ENCODE results near the gene LCN12. TPM values are rescaled to one million over a fixed set of nuclear protein-coding genes. Genes with fewer than 3 reads are reported as not detected.

LCN12 gene
- total RNA-seq, 4 donors from 2014 or later: not detected

DNA sequence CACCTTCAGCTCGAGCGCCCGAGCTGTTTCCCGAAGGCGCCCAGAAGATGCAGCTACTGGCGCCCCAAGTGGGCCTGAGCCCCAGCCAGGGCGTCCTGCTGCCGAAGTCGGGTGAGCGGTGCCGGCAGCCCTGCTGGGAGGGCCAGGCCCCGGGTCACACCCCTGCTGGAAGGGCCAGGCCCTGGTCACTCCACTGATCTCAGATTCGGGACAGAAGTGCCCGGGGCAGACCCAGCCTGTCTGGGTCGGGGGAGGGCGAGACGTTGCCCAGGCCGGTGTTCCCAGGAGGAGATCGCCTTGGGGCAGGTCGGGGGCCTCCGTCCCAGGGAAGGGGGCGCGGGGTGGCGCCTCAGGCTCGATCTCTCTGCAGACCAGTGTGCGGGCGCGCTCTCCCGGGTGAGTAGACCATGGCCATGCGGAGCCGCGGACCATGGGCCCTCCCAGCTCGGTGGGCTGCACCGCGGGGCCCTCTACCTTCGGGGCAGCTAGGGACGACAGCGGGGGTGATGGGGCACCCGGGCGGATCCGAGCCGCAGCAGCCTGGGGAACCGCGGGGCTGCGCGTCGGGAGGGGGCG is 33.0 kb downstream of the LCN12 start:
- Histone ChIP-seq H3K27me3 (peaks cover 3 to 63% (median 17%) of the 10 kb centered on the region in 4 donors), H3K9me3 (no peaks in the 10 kb centered on the region), H3K27ac (no peak overlapping the region), H3K4me3 (peak overlapping the region in 2 of 4 donors; percentile 5 to 15), H3K36me3 (no peaks in the 10 kb centered on the region), H3K4me1 (peaks cover 0 to 20% (median 0%) of the 10 kb centered on the region in 3 donors)
- no peak for DNase-seq
- TF ChIP-seq CTCF (IDR thresholded peaks at IDR 0.05) (no peak), POLR2A (IDR thresholded peaks at IDR 0.05) (no peak)
- intact Hi-C loops (cut with DNase I): no loop called here
- no CpG with 5 or more reads among the region's 48 CpGs for WGBS, 2 donors

DNA sequence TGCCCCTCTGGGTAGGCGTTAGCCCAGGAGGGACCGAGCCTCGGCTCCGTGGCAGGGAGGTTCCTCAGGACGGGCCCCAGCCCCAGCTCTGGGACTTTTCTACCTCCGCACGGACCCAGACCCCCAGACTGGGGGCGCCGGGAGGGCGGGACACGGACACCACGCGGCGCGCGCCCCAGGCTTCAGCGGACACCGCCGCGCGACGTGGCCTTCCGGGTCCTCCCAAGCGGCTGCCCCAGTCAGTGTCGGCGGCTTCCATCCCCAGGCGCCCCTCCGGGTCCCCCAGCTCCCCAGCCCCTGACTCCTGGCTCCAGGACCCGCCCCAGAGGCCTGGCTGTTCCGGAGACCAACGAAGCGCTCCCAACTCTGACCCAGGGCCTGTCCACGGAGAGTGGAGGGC is 33.8 kb downstream of the LCN12 start:
- WGBS, 2 donors: 29 to 46% methylated on average over 2 to 8 of the region's 33 CpGs
- Histone ChIP-seq H3K9me3 (peaks cover 0 to 3% (median 0%) of the 10 kb centered on the region in 3 donors), H3K36me3 (no peaks in the 10 kb centered on the region), H3K4me3 (no peak overlapping the region), H3K27ac (no peak overlapping the region), H3K27me3 (peaks cover 3 to 63% (median 17%) of the 10 kb centered on the region in 4 donors), H3K4me1 (peaks cover 0 to 20% (median 0%) of the 10 kb centered on the region in 3 donors)
- intact Hi-C loops (cut with DNase I): no loop called here
- TF ChIP-seq CTCF (IDR thresholded peaks at IDR 0.05) (no peak), POLR2A (IDR thresholded peaks at IDR 0.05) (no peak)
- no peak for DNase-seq

DNA sequence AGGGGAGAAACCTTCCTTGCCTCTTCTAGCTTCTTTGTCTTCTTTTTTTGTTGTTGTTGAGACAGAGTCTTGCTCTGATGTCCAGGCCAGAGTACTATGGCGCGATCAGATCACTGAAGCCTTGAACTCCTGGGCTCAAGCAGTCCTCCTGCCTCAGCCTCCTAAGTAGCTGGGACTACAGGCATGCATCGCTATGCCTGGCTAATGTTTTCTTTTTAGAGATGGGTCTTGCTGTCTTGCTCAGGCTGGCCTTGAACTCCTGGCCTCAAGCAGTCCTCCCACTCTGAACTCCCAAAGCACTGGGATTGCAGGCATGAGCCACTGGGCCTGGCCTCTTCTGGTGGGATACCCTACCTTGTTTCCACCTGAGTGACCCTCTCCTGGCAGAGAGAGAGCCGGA is 36.8 kb downstream of the LCN12 start:
- no peak for DNase-seq
- H3K27me3 ChIP-seq: peaks cover 3 to 45% (median 17%) of the 10 kb centered on the region in 4 donors
- peaks cover 13 to 44% (median 14%) of the 10 kb centered on the region in 3 donors for H3K4me1 ChIP-seq
- peaks cover 0 to 4% (median 0%) of the 10 kb centered on the region in 3 donors for H3K9me3 ChIP-seq
- 93 to 97% methylated on average over 3 to 4 of the region's 4 CpGs for WGBS, 2 donors
- H3K4me3 ChIP-seq: no peak overlapping the region
- TF ChIP-seq POLR2A (IDR thresholded peaks at IDR 0.05): no peak
- TF ChIP-seq CTCF (IDR thresholded peaks at IDR 0.05): no peak
- intact Hi-C loops (cut with DNase I): no loop called here
- H3K36me3 ChIP-seq: peaks cover 0 to 7% (median 0%) of the 10 kb centered on the region in 3 donors
- H3K27ac ChIP-seq: no peak overlapping the region

DNA sequence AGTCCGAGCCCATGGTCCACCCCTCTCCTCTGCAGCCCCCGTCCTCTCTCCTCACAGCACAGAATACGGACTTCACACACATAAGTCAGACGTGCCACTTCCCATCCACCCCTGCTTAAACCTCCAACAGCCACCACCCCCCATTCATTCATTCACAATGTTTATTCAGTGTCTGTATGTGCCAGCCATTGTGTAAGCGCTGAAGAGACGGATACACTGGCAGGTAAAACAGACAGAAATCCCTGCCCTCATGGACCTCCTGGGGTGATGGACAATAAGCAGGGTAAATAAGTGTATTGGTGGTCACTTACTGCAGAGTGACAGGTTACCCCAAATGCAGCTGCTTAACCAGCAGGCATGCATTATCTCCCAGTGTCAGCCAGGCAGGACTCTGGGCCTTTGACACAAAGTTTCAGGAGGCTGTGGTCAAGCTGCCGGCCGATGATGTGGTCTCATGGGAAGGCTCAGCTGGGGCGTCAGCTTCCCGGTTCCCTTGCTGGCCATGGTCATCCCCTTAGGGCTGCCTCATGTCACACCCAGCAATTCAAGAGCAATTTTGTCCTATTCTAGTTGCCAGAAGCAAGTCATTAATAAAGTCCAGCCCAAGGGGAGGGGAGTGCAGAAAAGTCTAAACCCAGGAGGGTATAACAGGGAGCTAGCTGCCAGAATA is 38.3 kb downstream of the LCN12 start:
- DNase-seq: no peak
- Histone ChIP-seq H3K27me3 (peaks cover 3 to 37% (median 7%) of the 10 kb centered on the region in 4 donors), H3K27ac (no peak overlapping the region), H3K4me1 (peaks cover 27 to 49% (median 28%) of the 10 kb centered on the region in 3 donors), H3K36me3 (peaks cover 0 to 16% (median 0%) of the 10 kb centered on the region in 3 donors), H3K9me3 (peaks cover 0 to 4% (median 0%) of the 10 kb centered on the region in 3 donors), H3K4me3 (no peak overlapping the region)
- intact Hi-C loops (cut with DNase I): no loop called here
- TF ChIP-seq CTCF (IDR thresholded peaks at IDR 0.05): no peak
- TF ChIP-seq POLR2A (IDR thresholded peaks at IDR 0.05): no peak
- WGBS, 2 donors: 48 to 59% methylated on average over 8 to 10 of the region's 10 CpGs

Data from esophagus squamous epithelium (tissue), 5 donors.